LNCAP (cell line): ENCODE results near the gene REXO1.

Source experiments
- TF ChIP-seq, protein P1 (sequence below): fragments of 450-650 bp; IDR thresholded peaks from 2 replicates; pipeline ENCODE4 v1.5.1; 2017; ENCODE audit warnings: mild to moderate bottlenecking

REXO1 gene

DNA sequence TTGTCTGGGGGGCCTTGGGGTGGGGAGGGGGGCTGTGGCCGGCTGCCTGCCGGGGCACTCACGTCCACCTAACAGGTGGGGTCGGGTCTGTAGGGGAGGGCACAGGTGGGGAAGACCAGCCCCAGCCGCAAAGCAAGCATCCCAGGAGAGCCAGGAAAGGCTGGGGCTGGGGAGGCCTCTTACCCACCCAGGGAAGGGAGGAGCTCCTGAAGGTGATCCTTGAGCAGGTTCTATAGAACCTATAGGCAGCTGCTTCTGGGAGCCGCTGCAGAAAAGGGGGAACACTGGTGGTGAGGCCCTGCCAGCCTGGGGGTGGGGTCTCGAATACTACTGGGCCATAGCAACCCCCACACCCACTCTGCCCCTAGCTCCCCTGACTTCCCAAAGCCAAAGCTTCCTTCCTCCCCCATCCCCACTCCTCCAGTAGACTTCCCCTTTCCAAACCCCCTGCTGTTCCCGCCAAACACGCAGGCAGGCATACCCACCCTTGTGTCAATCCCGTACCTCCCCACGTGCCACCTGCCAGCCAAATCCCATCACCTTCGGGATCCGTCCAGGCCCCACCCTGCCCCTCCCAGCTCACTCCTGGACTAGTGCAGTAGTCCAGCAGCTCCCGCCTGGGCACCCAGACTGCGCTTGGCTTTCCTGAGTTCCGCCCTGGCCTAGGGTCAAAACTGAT lies 9.5 kb upstream of the REXO1 start:
- TF ChIP-seq, protein P1, sequence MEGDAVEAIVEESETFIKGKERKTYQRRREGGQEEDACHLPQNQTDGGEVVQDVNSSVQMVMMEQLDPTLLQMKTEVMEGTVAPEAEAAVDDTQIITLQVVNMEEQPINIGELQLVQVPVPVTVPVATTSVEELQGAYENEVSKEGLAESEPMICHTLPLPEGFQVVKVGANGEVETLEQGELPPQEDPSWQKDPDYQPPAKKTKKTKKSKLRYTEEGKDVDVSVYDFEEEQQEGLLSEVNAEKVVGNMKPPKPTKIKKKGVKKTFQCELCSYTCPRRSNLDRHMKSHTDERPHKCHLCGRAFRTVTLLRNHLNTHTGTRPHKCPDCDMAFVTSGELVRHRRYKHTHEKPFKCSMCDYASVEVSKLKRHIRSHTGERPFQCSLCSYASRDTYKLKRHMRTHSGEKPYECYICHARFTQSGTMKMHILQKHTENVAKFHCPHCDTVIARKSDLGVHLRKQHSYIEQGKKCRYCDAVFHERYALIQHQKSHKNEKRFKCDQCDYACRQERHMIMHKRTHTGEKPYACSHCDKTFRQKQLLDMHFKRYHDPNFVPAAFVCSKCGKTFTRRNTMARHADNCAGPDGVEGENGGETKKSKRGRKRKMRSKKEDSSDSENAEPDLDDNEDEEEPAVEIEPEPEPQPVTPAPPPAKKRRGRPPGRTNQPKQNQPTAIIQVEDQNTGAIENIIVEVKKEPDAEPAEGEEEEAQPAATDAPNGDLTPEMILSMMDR, result no peak

DNA sequence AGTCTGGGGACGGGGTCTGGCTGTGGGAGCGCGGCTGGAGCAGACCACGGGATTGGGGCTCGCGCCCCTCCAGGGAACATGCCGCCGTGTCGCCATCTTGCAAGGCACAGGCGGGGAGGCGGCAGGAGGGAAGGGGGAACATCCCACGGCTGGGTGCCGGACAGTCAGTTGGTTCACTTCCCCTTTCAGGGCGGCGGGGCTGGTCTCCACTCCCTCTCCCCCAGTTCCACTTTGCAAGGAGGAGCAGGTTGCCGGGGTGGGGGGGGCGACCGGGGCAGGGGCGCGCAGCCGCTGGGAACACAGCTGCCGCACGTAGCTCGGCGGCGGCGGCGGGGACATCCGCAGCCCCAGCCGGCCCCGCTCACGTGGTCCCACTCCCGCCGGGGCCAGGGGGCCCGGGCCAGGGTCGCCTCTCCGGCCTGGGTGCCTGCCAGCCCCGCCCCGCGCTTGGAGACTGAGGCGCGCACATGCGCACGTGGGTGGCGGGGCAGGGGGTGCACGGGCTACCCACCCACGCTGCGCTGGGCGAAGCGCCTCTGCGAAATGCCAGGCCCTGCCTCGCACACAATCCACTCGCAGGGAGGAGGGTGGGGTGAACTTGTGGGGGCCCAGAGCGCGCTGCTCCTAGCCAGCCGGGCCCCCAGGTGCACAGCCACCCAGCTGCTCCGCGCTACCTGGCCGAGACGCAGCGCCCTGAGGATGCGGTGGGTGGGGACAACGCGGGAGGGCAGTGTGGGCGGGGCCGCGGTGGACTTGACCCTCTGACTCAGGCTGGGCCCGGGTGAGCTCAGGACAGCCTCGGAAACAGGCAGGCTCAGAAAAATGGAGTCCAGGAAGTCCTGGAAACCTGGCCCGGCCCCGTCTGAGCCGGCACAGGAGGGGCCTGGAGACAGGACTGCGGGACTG lies 8.7 kb upstream of the REXO1 start:
- TF ChIP-seq, protein P1, result no peak

GRCh38 chr19:1856345-1856697 lies 8.0 kb upstream of the REXO1 start:
- TF ChIP-seq, protein P1, result no peak

GRCh38 chr19:1855828-1856255 lies 7.6 kb upstream of the REXO1 start:
- TF ChIP-seq, protein P1, result no peak

- TF ChIP-seq, protein P1, result no peak
These were observed 7.0 kb upstream of the REXO1 start for GRCh38 chr19:1855040-1855827.

DNA sequence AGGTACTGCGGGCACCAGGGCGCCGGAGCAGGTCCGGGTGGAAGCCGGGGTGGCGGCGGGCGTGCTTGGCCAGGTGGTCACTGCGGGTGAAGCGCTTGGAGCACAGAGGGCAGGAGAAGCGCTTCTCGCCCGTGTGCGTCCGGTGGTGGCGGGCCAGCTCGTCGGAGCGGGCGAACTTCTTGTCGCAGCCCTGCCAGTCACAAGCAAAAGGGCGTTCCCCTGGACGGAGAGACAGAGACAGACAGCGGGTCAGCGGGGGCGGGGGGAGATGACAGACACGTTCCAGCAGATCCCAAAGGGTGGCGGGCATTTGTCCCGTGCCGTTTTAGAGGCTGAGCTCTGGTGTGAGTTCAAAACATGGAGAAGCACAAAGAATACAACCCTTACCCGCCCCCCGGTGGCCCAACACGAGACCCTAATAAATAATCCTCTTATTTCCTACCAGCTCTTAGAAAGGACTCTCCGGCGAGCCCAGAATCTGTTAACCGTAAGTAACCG lies 6.3 kb upstream of the REXO1 start:
- TF ChIP-seq, protein P1, result no peak

GRCh38 chr19:1854039-1854541 lies 5.8 kb upstream of the REXO1 start:
- TF ChIP-seq, protein P1, result no peak
